ENCODE results near the gene PLXDC2.

The PLXDC2 gene

DNA sequence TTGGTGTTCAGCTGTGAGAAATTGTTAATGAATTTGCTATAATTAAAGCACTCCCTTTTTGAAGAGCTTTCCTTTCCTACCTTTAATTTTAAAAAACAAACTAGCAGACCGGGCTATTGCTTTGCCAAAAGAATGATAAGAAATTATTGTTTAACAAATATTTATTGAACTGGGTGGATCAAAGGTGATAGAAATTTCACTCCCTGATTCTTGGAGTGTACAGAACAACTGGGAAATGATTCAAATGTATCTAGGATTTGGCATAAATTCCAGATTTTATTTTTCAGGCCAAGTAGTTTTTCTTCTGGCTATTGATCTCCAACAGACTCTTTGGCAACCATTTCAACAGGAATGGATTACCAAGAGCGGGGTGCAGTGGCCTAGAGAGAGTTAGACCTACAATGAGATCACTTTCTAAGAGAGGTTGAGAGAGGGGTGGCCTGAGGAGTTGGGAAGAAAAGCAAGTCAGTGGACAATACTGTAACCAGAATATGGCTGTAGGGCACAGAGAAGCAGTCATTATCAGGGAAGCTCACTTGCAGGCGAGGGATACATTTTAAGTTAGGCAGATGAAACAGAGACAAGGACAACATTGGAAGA, 71.9 kb downstream of the PLXDC2 start:
- ChIA-PET POLR2A (interaction anchor here (0.8 kb wide), 1 partner anchor 12 kb away, joined by 3 read pairs; no protein-coding TSS in a partner anchor), CTCF (no interaction called here)
- no peaks in the 10 kb centered on the region; a peak in 1 of 3 replicates for H3K36me3 ChIP-seq (ENCODE audit: control insufficient read depth in 2 of 2, insufficient read depth in 1 of 2, low read length in 2 of 2)
- no peak overlapping the region for H3K27ac ChIP-seq (ENCODE audit: extremely low read depth, low read depth, low read length)
- no peaks in the 10 kb centered on the region for H3K9me3 ChIP-seq (ENCODE audit: control insufficient read depth, insufficient read depth, low read depth, low read length)
- peaks cover 2% of the 10 kb centered on the region; the same call in 1 of the 2 replicates for H3K4me1 ChIP-seq (ENCODE audit: control insufficient read depth, insufficient read depth, low read length)
- no peak overlapping the region for H3K4me3 ChIP-seq (ENCODE audit: low read depth, low read length)
- TF ChIP-seq ZNF621 (tag by site-specific recombination; IDR thresholded peaks at IDR 0.05) (no peak), ZFP41 (tag by site-specific recombination; IDR thresholded peaks at IDR 0.05; ENCODE audit: borderline replicate concordance) (no peak), ZNF221 (tag by site-specific recombination; IDR thresholded peaks at IDR 0.05; ENCODE audit: borderline replicate concordance) (no peak), ZNF571 (tag by site-specific recombination; IDR thresholded peaks at IDR 0.05) (no peak), ZNF670 (tag by site-specific recombination; IDR thresholded peaks at IDR 0.05; ENCODE audit: low read depth) (no peak), ZNF549 (tag by site-specific recombination; IDR thresholded peaks at IDR 0.05) (no peak), ZNF423 (tag by site-specific recombination; IDR thresholded peaks at IDR 0.05) (no peak), ZNF624 (tag by site-specific recombination; IDR thresholded peaks at IDR 0.05) (no peak), ZNF660 (tag by site-specific recombination; IDR thresholded peaks at IDR 0.05) (no peak), ZNF311 (tag by site-specific recombination; IDR thresholded peaks at IDR 0.05; ENCODE audit: borderline replicate concordance) (no peak), ZNF140 (tag by site-specific recombination; IDR thresholded peaks at IDR 0.05) (no peak), ZNF169 (tag by site-specific recombination; IDR thresholded peaks at IDR 0.05) (no peak), ZNF473 (tag by site-specific recombination; IDR thresholded peaks at IDR 0.05) (no peak), ZNF121 (tag by site-specific recombination; IDR thresholded peaks at IDR 0.05) (no peak), GLI4 (tag by site-specific recombination; IDR thresholded peaks at IDR 0.05) (no peak), ATF2 (tag by site-specific recombination; IDR thresholded peaks at IDR 0.05; ENCODE audit: low read depth) (no peak)
- TF ChIP-seq, protein P1, sequence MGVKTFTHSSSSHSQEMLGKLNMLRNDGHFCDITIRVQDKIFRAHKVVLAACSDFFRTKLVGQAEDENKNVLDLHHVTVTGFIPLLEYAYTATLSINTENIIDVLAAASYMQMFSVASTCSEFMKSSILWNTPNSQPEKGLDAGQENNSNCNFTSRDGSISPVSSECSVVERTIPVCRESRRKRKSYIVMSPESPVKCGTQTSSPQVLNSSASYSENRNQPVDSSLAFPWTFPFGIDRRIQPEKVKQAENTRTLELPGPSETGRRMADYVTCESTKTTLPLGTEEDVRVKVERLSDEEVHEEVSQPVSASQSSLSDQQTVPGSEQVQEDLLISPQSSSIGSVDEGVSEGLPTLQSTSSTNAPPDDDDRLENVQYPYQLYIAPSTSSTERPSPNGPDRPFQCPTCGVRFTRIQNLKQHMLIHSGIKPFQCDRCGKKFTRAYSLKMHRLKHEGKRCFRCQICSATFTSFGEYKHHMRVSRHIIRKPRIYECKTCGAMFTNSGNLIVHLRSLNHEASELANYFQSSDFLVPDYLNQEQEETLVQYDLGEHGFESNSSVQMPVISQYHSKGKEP (tag by site-specific recombination; IDR thresholded peaks at IDR 0.05), result no peak

DNA sequence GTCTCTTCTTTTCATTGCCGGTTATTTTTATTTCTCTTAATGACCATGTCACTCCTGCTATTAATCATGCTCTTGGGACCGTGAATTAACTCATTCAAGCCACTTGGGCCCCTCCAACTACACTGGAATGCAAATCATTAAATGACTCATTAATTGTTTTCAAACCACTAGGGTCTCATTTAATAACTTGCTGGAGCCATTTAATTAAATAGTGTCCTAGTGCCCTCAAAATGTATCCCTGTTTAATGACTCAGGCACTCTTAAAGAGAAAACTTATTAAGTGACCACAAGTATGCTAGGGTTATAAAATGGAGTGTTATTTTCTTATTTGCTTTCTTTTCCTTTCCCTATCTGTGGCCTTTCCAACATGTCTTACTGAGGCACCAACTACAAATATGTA, 73.0 kb downstream of the PLXDC2 start:
- POLR2A ChIA-PET, result interaction anchor here (0.8 kb wide), 1 partner anchor 14 kb away, joined by 3 read pairs; no protein-coding TSS in a partner anchor
- H3K27ac ChIP-seq (ENCODE audit: extremely low read depth, low read depth, low read length), result no peak overlapping the region
- peaks cover 2% of the 10 kb centered on the region; the same call in 1 of the 2 replicates for H3K4me1 ChIP-seq (ENCODE audit: control insufficient read depth, insufficient read depth, low read length)
- CTCF ChIA-PET, result no interaction called here
- no peak overlapping the region for H3K4me3 ChIP-seq (ENCODE audit: low read depth, low read length)
- H3K9me3 ChIP-seq (ENCODE audit: control insufficient read depth, insufficient read depth, low read depth, low read length), result no peaks in the 10 kb centered on the region
- H3K36me3 ChIP-seq (ENCODE audit: control insufficient read depth in 2 of 2, insufficient read depth in 1 of 2, low read length in 2 of 2), result no peaks in the 10 kb centered on the region
- no peak for TF ChIP-seq ZIC2 (tag by site-specific recombination; IDR thresholded peaks at IDR 0.05)
- TF ChIP-seq, protein P1 (tag by site-specific recombination; IDR thresholded peaks at IDR 0.05), result no peak
- TF ChIP-seq PRDM10 (tag by site-specific recombination; IDR thresholded peaks at IDR 0.05), result no peak
- TF ChIP-seq ZNF175 (tag by site-specific recombination; IDR thresholded peaks at IDR 0.05), result no peak
- TF ChIP-seq, protein P2, sequence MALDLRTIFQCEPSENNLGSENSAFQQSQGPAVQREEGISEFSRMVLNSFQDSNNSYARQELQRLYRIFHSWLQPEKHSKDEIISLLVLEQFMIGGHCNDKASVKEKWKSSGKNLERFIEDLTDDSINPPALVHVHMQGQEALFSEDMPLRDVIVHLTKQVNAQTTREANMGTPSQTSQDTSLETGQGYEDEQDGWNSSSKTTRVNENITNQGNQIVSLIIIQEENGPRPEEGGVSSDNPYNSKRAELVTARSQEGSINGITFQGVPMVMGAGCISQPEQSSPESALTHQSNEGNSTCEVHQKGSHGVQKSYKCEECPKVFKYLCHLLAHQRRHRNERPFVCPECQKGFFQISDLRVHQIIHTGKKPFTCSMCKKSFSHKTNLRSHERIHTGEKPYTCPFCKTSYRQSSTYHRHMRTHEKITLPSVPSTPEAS (tag by site-specific recombination; IDR thresholded peaks at IDR 0.05), result no peak
- no peak for TF ChIP-seq MZF1 (tag by site-specific recombination; IDR thresholded peaks at IDR 0.05; ENCODE audit: borderline replicate concordance)
- no peak for TF ChIP-seq ZNF157 (tag by site-specific recombination; IDR thresholded peaks at IDR 0.05)
- TF ChIP-seq KLF10 (tag by site-specific recombination; IDR thresholded peaks at IDR 0.05), result no peak
- no peak for TF ChIP-seq RBAK (tag by site-specific recombination; IDR thresholded peaks at IDR 0.05)
- TF ChIP-seq ZNF354C (tag by site-specific recombination; IDR thresholded peaks at IDR 0.05; ENCODE audit: borderline replicate concordance, low read depth), result no peak
